ENCODE results near the gene TLR10.
"Not testable (repeated sequence)": the region's sequence is repeated elsewhere in the genome, so short reads cannot be mapped to it uniquely, and the experiment has no call there.

Gene TLR10

DNA sequence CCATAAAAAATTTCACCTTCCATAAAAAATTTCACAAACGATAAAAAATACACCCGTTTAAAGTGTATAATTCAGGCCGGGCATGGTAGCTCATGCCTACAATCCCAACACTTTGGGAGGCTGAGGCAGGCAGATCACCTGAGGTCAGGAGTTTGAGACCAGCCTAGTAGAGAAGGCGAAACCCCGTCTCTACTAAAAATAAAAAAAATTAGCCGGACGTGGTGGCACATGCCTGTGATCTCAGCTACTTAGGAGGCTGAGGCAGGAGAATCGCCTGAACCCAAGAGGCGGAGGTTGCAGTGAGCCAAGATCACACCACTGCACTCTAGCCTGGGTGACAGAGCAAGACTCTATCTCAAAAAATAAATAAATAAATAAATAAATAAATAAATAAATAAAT is 23.5 kb upstream of the TLR10 start:
- H3K4me3 Mint-ChIP-seq; H3K27ac Mint-ChIP-seq; H3K27me3 Mint-ChIP-seq (ENCODE audit: low read depth): not testable (repeated sequence)
- Mint-ChIP-seq H3K4me1 (ENCODE audit: low read depth) (peaks cover 24% of the 10 kb centered on the region), H3K9me3 (peaks cover 20% of the 10 kb centered on the region), H3K36me3 (ENCODE audit: low read depth) (peaks cover 22% of the 10 kb centered on the region)

DNA sequence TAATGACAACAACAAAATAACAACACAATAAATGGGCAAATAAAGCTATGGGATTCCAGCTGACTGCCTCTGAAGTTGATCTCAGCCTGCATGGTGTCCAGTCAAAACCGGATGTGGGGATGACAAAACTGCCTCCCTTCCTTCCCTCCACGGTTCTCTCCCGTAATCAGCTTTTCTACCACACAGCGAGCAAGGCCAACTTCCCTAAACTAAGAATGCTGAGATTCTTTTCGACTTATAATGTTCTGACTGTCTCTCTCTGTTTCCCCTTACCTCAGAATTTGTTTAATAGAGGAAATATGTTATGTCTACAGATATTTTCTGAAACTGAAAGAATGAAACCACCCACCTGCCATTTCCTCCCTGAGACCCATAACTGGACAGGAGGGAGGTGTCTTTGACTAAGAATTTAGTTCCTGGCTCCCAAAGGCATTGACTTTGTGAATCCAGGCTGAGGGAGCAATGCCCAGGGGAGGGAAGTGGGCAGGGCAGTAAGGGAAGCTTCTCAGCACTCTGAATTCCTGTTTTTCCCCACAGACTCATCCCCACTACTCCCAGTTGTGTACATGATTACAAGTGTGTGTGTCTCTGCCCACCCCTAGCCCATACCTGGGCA is 22.8 kb upstream of the TLR10 start:
- peaks cover 28% of the 10 kb centered on the region for H3K36me3 Mint-ChIP-seq (ENCODE audit: low read depth)
- H3K9me3 Mint-ChIP-seq, result peaks cover 26% of the 10 kb centered on the region
- no peaks in the 10 kb centered on the region for H3K27me3 Mint-ChIP-seq (ENCODE audit: low read depth)
- H3K27ac Mint-ChIP-seq, result peak overlapping the region; percentile 92
- H3K4me3 Mint-ChIP-seq, result peak overlapping the region; percentile 77
- peaks cover 24% of the 10 kb centered on the region for H3K4me1 Mint-ChIP-seq (ENCODE audit: low read depth)

DNA sequence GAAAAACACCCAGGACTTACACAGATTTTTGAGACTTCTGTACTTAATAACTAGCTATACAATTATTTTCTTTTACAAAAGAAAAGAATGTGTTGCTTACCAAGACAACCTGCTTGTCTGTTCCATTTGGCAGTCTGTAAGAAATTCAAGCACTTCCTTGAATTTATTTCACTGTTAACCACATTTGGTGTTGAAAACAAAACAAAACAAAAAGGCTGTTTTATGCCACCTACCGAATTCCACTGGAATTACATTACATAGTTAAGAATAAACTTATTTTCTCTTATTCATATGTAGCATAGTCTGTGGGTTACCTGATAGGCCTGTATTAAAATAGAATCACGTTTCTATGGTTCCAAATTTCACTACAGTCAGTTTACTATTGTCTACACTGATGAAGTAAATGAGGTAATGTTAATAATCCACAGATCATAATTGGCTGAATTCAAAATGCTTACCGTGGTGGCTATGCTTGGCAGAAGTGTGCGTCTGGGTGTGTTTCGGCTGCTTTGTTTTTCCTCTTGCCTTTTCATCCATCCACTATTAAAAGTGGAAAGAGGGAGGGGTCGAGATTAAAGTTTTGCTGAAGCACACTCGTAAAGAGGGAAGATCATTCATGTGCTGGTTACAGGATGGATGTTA is 22.0 kb upstream of the TLR10 start, which contains the start of gene TLR1:
TSS of gene TLR1 (minus strand) at position 138 of the 642 bp plus-strand sequence. CDS start 5,960 bp downstream, outside the sequence.
- no peaks in the 10 kb centered on the region for H3K27me3 Mint-ChIP-seq (ENCODE audit: low read depth)
- H3K9me3 Mint-ChIP-seq, result peaks cover 34% of the 10 kb centered on the region
- peak within 1 kb of the TSS; percentile 92 for H3K27ac Mint-ChIP-seq
- H3K4me3 Mint-ChIP-seq, result peak within 1 kb of the TSS; percentile 90
- H3K4me1 Mint-ChIP-seq (ENCODE audit: low read depth), result peaks cover 24% of the 10 kb centered on the region
- H3K36me3 Mint-ChIP-seq (ENCODE audit: low read depth), result peaks cover 37% of the 10 kb centered on the region

DNA sequence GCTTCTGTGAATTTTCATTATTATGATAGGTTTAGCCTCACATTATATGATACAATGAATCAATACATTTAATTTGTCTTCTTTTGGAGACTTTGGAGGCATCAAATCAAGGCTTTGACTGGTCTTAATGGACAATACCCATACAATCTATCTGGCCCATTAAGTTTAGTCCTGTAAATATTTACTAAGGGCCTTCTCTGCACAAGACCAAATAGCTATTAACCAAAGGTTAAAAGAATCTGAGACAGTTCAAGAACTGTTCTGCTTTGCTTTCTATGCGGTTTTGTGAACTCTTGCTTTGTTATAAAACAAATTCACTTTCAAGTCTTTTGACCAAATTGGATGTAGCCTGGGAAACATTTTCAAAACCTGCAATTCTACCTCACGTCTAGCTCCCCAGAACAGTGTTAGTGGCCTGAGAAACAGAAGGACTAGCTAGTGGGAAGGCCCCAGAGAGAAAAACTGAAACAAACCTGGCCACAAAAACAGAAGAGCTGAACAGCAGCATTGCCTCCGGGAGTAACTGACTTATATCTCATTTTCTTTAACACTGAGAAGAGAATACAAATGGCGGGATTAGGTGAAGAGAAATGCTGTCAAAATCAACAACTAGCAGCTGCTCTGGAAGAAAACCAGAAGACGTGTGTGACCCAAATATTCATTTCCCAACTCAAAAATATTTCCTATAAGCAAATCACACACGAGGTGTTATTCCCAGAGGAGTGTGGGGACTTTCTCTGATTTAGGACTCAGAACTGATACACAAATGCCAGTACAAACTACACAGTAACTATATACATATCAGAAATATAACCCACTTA is 21.3 kb upstream of the TLR10 start:
- Mint-ChIP-seq H3K4me1 (ENCODE audit: low read depth) (peaks cover 24% of the 10 kb centered on the region), H3K36me3 (ENCODE audit: low read depth) (peaks cover 44% of the 10 kb centered on the region), H3K27ac (peak overlapping the region; percentile 92), H3K9me3 (peaks cover 42% of the 10 kb centered on the region), H3K27me3 (ENCODE audit: low read depth) (no peaks in the 10 kb centered on the region), H3K4me3 (peak overlapping the region; percentile 90)

DNA sequence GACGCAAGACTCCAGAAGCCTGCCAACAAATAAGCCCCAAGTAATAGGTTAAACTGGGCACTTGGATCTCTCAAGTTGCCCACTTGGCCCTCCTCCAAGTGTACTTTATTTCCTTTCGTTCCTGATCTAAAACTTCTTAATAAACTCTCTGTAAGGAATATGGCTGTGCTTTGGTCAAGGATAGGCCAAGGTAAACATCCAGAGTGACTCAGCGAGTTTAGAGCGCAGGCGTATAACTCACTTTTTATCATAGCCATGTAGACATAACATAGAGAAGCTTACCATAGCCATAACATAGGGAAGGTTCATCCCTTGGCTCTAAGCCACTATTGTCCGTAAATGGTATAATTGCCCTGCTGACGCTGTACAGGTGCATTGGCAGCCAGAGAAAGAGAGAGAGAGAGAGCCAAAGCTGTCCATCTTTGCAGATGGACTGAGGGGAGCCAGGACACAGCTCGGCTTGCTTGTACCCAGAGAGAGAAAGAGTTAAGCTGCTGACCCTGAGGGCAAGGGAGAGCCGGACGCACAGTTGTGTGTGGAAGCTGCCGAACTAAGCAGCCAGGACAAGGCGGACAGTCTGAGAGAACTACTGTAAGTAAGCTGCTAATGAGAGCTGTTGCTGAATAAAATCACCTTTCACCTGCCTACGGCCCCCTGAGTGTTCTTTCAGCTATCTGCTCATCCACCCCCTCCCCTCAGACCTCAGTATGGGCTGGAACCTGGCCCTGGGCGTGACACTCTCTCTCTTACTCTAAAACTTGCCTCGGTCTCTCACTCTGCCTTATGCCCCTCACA is 20.0 kb upstream of the TLR10 start:
- H3K4me3 Mint-ChIP-seq, result peak overlapping the region; percentile 90
- peaks cover 24% of the 10 kb centered on the region for H3K4me1 Mint-ChIP-seq (ENCODE audit: low read depth)
- H3K27me3 Mint-ChIP-seq (ENCODE audit: low read depth), result no peaks in the 10 kb centered on the region
- peaks cover 57% of the 10 kb centered on the region for H3K36me3 Mint-ChIP-seq (ENCODE audit: low read depth)
- H3K27ac Mint-ChIP-seq, result no peak overlapping the region
- H3K9me3 Mint-ChIP-seq, result peaks cover 47% of the 10 kb centered on the region

DNA sequence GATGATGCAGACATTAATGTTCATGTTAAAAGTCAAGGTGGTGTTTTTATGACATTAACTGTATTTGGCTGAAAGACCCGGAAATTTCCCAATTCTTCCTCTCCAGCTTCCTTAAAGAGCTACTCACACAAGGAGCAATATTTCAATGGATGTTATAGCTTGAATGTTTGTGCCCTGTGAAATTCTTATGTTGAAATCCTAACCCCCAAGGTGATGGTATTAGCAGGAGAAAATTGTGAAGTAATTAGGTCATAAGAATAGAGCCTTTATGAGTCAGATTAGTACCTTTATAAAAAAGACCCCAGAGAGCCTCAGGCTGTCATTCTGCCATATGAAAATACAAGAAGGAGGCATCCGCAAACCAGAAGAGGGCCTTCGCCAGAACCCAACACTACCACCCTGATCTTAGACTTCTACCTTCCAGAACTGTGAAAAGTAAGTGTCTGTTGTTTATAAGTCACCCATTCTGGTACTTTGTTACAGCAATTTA is 18.2 kb upstream of the TLR10 start:
- Mint-ChIP-seq H3K4me3 (no peak overlapping the region), H3K27me3 (ENCODE audit: low read depth) (no peaks in the 10 kb centered on the region), H3K36me3 (ENCODE audit: low read depth) (peaks cover 75% of the 10 kb centered on the region), H3K27ac (no peak overlapping the region), H3K4me1 (ENCODE audit: low read depth) (peaks cover 23% of the 10 kb centered on the region), H3K9me3 (peaks cover 60% of the 10 kb centered on the region)

DNA sequence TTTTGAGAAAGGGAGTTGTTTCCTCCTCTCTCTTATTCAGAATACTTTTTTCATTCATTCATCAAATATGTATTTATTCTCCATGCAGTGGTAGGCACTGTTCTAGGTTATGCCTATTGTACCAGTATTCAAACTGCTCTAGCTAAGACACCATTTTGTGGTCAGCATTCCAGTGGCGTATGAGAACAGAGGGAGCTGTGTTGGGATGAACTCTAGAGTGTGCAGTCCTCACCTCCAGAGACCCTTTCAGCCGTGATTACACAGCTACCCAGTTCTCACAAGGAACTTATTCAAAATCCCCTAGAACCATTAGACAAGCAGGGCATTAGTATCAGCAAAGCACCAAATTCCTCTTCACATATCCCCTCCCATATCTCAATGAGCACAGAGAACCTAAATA is 17.6 kb upstream of the TLR10 start:
- no peak overlapping the region for H3K4me3 Mint-ChIP-seq
- H3K36me3 Mint-ChIP-seq (ENCODE audit: low read depth), result peaks cover 81% of the 10 kb centered on the region
- H3K27ac Mint-ChIP-seq, result no peak overlapping the region
- H3K4me1 Mint-ChIP-seq (ENCODE audit: low read depth), result peaks cover 16% of the 10 kb centered on the region
- H3K27me3 Mint-ChIP-seq (ENCODE audit: low read depth), result no peaks in the 10 kb centered on the region
- peaks cover 66% of the 10 kb centered on the region for H3K9me3 Mint-ChIP-seq

DNA sequence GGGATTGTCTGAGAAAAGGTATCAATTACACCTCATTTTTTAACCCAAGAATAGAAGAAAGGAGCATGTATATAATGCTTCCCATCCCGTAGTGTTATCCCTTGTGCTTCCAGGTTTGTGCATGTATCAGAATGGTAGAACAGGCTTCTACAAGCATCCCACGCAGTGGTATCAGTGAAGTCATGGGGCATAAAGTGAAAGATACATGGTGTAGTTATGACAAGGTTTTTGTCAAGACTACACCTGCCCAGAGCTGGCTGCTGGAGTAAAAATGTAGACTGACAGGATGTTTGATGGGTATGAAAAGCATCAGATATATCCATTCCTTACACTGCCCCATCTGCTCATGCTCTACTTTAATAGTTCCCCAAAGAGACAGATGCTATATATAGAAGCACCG is 12.3 kb upstream of the TLR10 start:
- Mint-ChIP-seq H3K9me3 (peaks cover 76% of the 10 kb centered on the region), H3K27ac (no peak overlapping the region), H3K4me3 (no peak overlapping the region), H3K36me3 (ENCODE audit: low read depth) (peaks cover 92% of the 10 kb centered on the region), H3K27me3 (ENCODE audit: low read depth) (no peaks in the 10 kb centered on the region), H3K4me1 (ENCODE audit: low read depth) (peaks cover 21% of the 10 kb centered on the region)

DNA sequence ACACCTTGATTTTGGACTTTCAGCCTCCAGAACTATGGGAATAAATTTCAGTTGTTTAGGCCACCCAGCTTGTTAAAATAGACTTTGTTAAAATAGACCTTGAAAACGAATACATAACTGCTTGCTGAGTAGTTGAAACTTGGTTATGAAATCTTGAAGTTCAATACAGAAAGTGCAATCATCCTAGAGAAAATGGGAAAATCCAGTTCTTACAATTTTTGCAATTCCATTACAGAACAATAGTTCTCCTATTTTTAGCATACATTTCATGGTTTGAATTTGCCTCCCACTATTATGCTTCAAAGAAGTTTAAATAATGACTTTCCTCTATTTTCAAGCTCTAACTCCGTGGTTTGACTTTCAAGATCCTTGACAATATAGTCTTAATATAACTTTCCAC is 11.3 kb upstream of the TLR10 start:
- H3K4me1 Mint-ChIP-seq (ENCODE audit: low read depth), result peaks cover 23% of the 10 kb centered on the region
- H3K27ac Mint-ChIP-seq, result no peak overlapping the region
- H3K9me3 Mint-ChIP-seq, result peaks cover 74% of the 10 kb centered on the region
- no peak overlapping the region for H3K4me3 Mint-ChIP-seq
- H3K27me3 Mint-ChIP-seq (ENCODE audit: low read depth), result no peaks in the 10 kb centered on the region
- peaks cover 86% of the 10 kb centered on the region for H3K36me3 Mint-ChIP-seq (ENCODE audit: low read depth)

DNA sequence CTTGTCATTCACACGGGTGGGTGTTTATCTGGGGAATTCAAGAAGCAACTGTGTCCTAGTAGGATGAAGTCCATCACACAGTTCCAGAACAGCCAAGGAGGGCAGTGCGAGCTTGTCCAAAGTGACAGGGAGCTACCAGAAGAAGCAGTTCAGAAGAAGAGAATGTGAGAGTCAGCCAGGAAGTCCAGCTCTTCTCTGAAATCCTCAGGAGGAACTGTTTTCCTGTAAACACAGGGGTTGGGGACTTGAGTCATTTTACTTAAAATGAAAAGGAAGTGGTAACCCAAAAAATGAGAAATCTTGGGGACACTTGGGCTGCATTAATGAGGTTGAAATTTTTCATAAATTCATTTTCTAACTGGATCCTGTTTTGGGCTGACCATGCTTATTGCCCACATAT is 8.2 kb upstream of the TLR10 start:
- Mint-ChIP-seq H3K9me3 (peaks cover 59% of the 10 kb centered on the region), H3K4me1 (ENCODE audit: low read depth) (peaks cover 25% of the 10 kb centered on the region), H3K27me3 (ENCODE audit: low read depth) (no peaks in the 10 kb centered on the region), H3K27ac (peak overlapping the region; percentile 79), H3K36me3 (ENCODE audit: low read depth) (peaks cover 60% of the 10 kb centered on the region), H3K4me3 (peak overlapping the region; percentile 25)

DNA sequence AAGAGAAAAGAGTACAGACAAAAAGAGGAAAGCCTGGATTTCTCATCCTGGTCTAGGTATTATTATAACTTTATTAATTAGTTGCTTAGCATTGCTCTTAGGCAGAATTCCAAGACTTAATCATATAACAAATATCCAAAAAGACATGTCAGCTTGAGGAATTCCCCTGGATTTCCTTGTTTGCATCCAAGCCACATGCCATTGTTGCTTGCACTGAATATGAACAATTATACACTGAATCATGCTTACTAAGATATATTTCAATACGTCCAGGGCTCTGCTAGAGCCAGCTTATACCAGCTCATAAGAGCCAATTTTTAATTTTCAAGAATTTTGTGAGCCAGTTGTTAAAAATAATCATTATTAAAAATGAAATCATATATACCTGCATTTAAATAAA is 5.5 kb upstream of the TLR10 start:
- Mint-ChIP-seq H3K4me3 (no peak overlapping the region), H3K27me3 (ENCODE audit: low read depth) (no peaks in the 10 kb centered on the region), H3K27ac (no peak overlapping the region), H3K4me1 (ENCODE audit: low read depth) (peaks cover 28% of the 10 kb centered on the region), H3K36me3 (ENCODE audit: low read depth) (peaks cover 35% of the 10 kb centered on the region), H3K9me3 (peaks cover 32% of the 10 kb centered on the region)

DNA sequence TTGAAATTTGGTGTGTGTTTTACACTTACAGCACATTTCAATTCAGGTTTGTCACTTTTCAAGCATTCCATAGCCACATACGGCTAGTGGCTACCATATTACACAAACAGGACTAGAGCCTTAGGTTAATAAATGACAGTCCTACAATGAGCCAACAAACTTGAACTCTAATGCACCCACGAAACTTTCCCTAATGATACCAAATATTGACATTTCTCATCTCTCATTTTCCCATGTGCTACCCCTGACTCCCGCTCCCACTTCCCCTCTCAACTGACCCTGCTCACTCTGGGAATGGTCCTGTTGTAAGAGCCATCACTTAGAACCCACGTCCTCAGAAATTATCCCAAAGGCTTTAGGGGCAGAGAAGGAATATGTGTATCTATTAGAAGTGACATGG is 4.9 kb upstream of the TLR10 start:
- H3K4me1 Mint-ChIP-seq (ENCODE audit: low read depth), result peaks cover 30% of the 10 kb centered on the region
- H3K4me3 Mint-ChIP-seq, result no peak overlapping the region
- peaks cover 31% of the 10 kb centered on the region for H3K9me3 Mint-ChIP-seq
- peaks cover 30% of the 10 kb centered on the region for H3K36me3 Mint-ChIP-seq (ENCODE audit: low read depth)
- H3K27me3 Mint-ChIP-seq (ENCODE audit: low read depth), result no peaks in the 10 kb centered on the region
- H3K27ac Mint-ChIP-seq, result no peak overlapping the region

DNA sequence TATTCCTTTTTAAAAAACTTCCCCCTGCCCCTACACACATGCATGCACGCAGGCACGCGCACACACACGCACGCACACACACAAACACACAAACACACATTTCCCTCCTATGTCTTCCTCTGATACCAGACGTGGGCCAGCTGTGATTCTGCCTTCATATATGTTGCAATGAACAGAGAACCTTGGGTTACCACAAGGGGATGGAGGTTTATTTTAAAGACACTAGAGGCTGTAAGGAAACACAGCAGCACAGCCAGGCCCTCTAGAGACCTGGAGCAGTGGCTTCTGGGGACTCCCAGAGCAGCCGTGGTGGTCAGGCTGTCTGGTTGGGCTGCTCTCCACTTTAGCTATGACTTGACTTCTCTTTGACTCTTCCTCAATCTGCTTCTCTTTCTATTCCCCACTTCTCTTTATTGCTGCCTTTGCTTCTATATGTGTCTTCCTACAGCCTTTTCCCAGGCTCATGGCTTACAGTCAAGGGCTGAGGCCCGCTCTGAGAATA is 3.2 kb upstream of the TLR10 start:
- Mint-ChIP-seq H3K4me3 (no peak overlapping the region), H3K27me3 (ENCODE audit: low read depth) (no peaks in the 10 kb centered on the region), H3K27ac (peak overlapping the region; percentile 16), H3K4me1 (ENCODE audit: low read depth) (peaks cover 24% of the 10 kb centered on the region), H3K9me3 (peaks cover 21% of the 10 kb centered on the region), H3K36me3 (ENCODE audit: low read depth) (peaks cover 21% of the 10 kb centered on the region)

Measured in T-helper 1 cell treated with Interleukin-12 subunit alpha and Interleukin-12 subunit beta and Interleukin-4 antibody, amounts not matched to agents 30 μg/mL and 1 μg/mL, for 36 hours (primary cell).